Smooth muscle cell (in vitro differentiated cells): ENCODE measurements around the gene DCDC2C. TPM values are rescaled to one million over a fixed set of nuclear protein-coding genes. Genes with fewer than 3 reads are reported as not detected.

ENCODE experiments used
- DNase-seq: peaks from one replicate; lab custom pipeline; 2025; ENCODE audit not compliant: unreplicated experiment; lab: John Stamatoyannopoulos, UW
- H2AFZ ChIP-seq: fragments of 200-600 bp; sonication (generic); 2 replicates; pipeline ENCODE4 v1.6.0; 2016; ENCODE audit warnings: antibody characterized with exemption, low read depth, mild to moderate bottlenecking
- H3F3A ChIP-seq: fragments of 200-600 bp; sonication (generic); 2 replicates; pipeline ENCODE4 v1.6.0; 2017; ENCODE audit warnings: antibody characterized with exemption, low read depth
- H3K27ac ChIP-seq: fragments of 200-600 bp; sonication (generic); 2 replicates; pipeline ENCODE4 v1.5.1; 2016; ENCODE audit warnings: low read depth, mild to moderate bottlenecking
- H3K27me3 ChIP-seq: fragments of 200-600 bp; sonication (generic); 2 replicates; pipeline ENCODE4 v1.6.1; 2016; ENCODE audit warnings: low read depth, mild to moderate bottlenecking
- H3K36me3 ChIP-seq: fragments of 200-600 bp; sonication (generic); 2 replicates; pipeline ENCODE4 v1.5.1; 2016; ENCODE audit warnings: low read depth
- H3K4me1 ChIP-seq: fragments of 200-600 bp; sonication (generic); 2 replicates; pipeline ENCODE4 v1.5.1; 2016; ENCODE audit warnings: low read depth
- H3K4me2 ChIP-seq: fragments of 200-600 bp; sonication (generic); 2 replicates; pipeline ENCODE4 v1.6.0; 2016; ENCODE audit warnings: mild to moderate bottlenecking
- H3K4me3 ChIP-seq: fragments of 200-600 bp; sonication (generic); 2 replicates; pipeline ENCODE4 v1.5.1; 2016; ENCODE audit warnings: mild to moderate bottlenecking
- H3K79me2 ChIP-seq: fragments of 200-600 bp; sonication (generic); 2 replicates; pipeline ENCODE4 v1.6.0; 2016; ENCODE audit warnings: low read depth, mild to moderate bottlenecking
- H3K9ac ChIP-seq: fragments of 200-600 bp; sonication (generic); 2 replicates; pipeline ENCODE4 v1.6.0; 2016; ENCODE audit warnings: low read depth
- H3K9me3 ChIP-seq: fragments of 200-600 bp; sonication (generic); replicated peaks from 2 replicates; pipeline ENCODE4 v1.5.1; 2016; ENCODE audit warnings: low read depth
- H4K20me1 ChIP-seq: fragments of 200-600 bp; sonication (generic); 2 replicates; pipeline ENCODE4 v1.6.0; 2016; ENCODE audit warnings: low read depth
- WGBS: methylation state at CpG from one replicate; pipeline ENCODE4 v1.1.7; 2016; ENCODE audit warnings: low lambda C conversion rate; 5-methylcytosine and 5-hydroxymethylcytosine counted together
- polyA plus RNA-seq: library from polyadenylated mRNA; unstranded; fragments of >200 nt; fragmentation: Nextera tagmentation; extraction: Ambion mirVana; gene quantifications from 2 replicates; pipeline ENCODE4 v1.2.1, GENCODE V29; 2016
- total RNA-seq: library from RNA; depleted of rRNA; stranded (reverse); fragments of >200 nt; gene quantifications from 2 replicates; pipeline ENCODE4 v1.2.3, GENCODE V29; 2014
- TF ChIP-seq, protein P1 (sequence below): fragments of 200-600 bp; sonication (generic); IDR thresholded peaks from 2 replicates; pipeline ENCODE4 v1.5.1; 2017; ENCODE audit warnings: borderline replicate concordance, mild to moderate bottlenecking, antibody characterized with exemption; ENCODE audit not compliant: insufficient read depth, poor library complexity, severe bottlenecking

DCDC2C gene
- total and polyA plus RNA-seq, 2 experiments from 2014 or later: not detected

DNA sequence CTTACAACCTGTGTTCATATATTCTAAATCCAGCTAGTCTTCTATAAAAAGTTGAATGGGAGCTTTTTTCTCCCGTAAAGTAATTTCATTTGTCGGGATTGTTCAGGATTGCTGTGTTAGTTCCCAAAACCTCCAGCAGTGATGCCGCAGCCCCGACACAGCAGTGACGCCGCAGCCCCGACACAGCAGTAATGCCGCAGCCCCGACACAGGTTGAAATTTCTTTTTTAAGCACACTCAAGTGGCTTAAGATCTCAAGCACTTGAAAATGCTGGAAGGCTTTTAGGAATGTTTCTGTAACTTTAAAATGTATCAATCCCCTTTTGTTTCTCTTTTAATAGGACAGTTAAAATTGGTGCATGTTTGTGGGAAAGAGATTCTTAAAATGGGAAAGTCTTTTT, 145.4 kb downstream of the DCDC2C start:
- no peak for DNase-seq
- Histone ChIP-seq H3K27me3 (no peaks in the 10 kb centered on the region), H3K79me2 (no peaks in the 10 kb centered on the region), H3F3A (no peaks in the 10 kb centered on the region), H3K4me3 (no peak overlapping the region), H3K9ac (no peak overlapping the region), H4K20me1 (no peaks in the 10 kb centered on the region), H3K4me1 (no peaks in the 10 kb centered on the region), H3K4me2 (no peak overlapping the region), H3K27ac (no peak overlapping the region), H3K36me3 (no peaks in the 10 kb centered on the region), H2AFZ (no peak overlapping the region), H3K9me3 (no peaks in the 10 kb centered on the region)
- WGBS: 87% methylated on average over 9 of the region's 9 CpGs
- TF ChIP-seq, protein P1, sequence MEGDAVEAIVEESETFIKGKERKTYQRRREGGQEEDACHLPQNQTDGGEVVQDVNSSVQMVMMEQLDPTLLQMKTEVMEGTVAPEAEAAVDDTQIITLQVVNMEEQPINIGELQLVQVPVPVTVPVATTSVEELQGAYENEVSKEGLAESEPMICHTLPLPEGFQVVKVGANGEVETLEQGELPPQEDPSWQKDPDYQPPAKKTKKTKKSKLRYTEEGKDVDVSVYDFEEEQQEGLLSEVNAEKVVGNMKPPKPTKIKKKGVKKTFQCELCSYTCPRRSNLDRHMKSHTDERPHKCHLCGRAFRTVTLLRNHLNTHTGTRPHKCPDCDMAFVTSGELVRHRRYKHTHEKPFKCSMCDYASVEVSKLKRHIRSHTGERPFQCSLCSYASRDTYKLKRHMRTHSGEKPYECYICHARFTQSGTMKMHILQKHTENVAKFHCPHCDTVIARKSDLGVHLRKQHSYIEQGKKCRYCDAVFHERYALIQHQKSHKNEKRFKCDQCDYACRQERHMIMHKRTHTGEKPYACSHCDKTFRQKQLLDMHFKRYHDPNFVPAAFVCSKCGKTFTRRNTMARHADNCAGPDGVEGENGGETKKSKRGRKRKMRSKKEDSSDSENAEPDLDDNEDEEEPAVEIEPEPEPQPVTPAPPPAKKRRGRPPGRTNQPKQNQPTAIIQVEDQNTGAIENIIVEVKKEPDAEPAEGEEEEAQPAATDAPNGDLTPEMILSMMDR: no peak

DNA sequence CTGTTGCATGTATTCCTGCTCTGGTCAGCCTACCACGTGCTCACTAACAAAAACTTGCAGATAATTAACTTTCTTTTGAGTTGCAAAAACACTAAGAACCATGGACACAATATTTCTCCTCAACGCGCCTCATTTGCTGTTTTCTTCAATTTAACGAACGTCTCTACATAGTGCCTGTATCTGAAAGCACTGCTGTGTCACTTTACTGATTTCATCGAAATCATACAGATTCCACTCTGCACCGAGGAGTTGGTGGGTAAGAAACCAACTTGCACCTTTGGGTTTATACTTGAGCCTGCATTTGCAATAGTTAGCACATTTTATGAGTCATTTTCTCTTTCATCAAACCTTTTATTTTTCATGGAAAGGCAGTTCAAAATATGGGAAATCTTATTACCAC, 145.8 kb downstream of the DCDC2C start:
- Histone ChIP-seq H3K4me1 (no peaks in the 10 kb centered on the region), H3F3A (no peaks in the 10 kb centered on the region), H3K36me3 (no peaks in the 10 kb centered on the region), H3K4me3 (no peak overlapping the region), H3K4me2 (no peak overlapping the region), H3K27ac (no peak overlapping the region), H4K20me1 (no peaks in the 10 kb centered on the region), H3K27me3 (no peaks in the 10 kb centered on the region), H2AFZ (no peak overlapping the region), H3K79me2 (no peaks in the 10 kb centered on the region), H3K9me3 (no peaks in the 10 kb centered on the region), H3K9ac (no peak overlapping the region)
- TF ChIP-seq, protein P1: no peak
- no peak for DNase-seq
- 78% methylated on average over 7 of the region's 7 CpGs for WGBS

DNA sequence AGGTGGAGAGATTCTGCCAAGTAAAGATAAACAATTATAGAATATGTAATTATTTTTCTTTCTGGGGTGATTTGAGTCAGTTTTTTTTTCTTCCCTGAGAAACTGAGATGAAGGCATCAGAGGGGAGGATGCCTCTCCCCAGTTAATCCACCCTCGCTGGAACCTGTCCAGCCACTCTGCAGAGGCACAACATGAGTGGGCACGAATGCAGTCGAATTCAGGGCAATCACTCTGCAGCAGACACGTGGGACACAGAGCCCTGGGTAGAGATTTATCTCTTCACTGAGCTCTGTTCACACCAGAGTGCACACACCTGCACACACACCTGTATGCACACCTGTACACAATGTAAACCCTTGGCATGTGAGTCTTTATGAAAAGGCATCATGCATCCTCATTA, 154.2 kb downstream of the DCDC2C start:
- H3K79me2 ChIP-seq: no peaks in the 10 kb centered on the region
- H3K27ac ChIP-seq: no peak overlapping the region
- H3K27me3 ChIP-seq: no peaks in the 10 kb centered on the region
- no peak overlapping the region for H3K4me3 ChIP-seq
- H3K9ac ChIP-seq: no peak overlapping the region
- WGBS: 78% methylated on average over 4 of the region's 4 CpGs
- H3K9me3 ChIP-seq: no peaks in the 10 kb centered on the region
- TF ChIP-seq, protein P1: no peak
- H3F3A ChIP-seq: no peaks in the 10 kb centered on the region
- H3K36me3 ChIP-seq: no peaks in the 10 kb centered on the region
- H2AFZ ChIP-seq: no peak overlapping the region
- no peaks in the 10 kb centered on the region for H3K4me1 ChIP-seq
- H4K20me1 ChIP-seq: no peaks in the 10 kb centered on the region
- DNase-seq: no peak
- no peak overlapping the region for H3K4me2 ChIP-seq
